Tibial nerve (tissue), 4 donors: ENCODE data around the gene SRGAP2C.
"Not testable (repeated sequence)": the region's sequence is repeated elsewhere in the genome, so short reads cannot be mapped to it uniquely, and the experiment has no call there.

ENCODE experiments used
- EP300 ChIP-seq, 2 donors: sonication (generic); formaldehyde crosslinking; IDR thresholded peaks; one replicate each; pipeline ENCODE4 v1.6.1; 2017; ENCODE audit warnings: antibody characterized with exemption in 2 of 2, mild to moderate bottlenecking in 1 of 2
- POLR2A ChIP-seq, 2 donors: fragments of 450-650 bp; IDR thresholded peaks; one replicate each; pipeline ENCODE4 v1.6.1; 2017; ENCODE audit warnings: antibody characterized with exemption in 2 of 2, mild to moderate bottlenecking in 2 of 2, moderate library complexity in 2 of 2
- TF ChIP-seq, protein P1 (sequence below), 5 experiments: fragments of 200-600 bp in 3 of 5; fragments of 450-650 bp in 2 of 5; sonication (generic) in 3 of 5; IDR thresholded peaks; one replicate each; pipeline ENCODE4 v1.5.1; 2016 to 2019; ENCODE audit warnings: antibody characterized with exemption in 5 of 5, mild to moderate bottlenecking in 3 of 5, moderate library complexity in 2 of 5

DNA sequence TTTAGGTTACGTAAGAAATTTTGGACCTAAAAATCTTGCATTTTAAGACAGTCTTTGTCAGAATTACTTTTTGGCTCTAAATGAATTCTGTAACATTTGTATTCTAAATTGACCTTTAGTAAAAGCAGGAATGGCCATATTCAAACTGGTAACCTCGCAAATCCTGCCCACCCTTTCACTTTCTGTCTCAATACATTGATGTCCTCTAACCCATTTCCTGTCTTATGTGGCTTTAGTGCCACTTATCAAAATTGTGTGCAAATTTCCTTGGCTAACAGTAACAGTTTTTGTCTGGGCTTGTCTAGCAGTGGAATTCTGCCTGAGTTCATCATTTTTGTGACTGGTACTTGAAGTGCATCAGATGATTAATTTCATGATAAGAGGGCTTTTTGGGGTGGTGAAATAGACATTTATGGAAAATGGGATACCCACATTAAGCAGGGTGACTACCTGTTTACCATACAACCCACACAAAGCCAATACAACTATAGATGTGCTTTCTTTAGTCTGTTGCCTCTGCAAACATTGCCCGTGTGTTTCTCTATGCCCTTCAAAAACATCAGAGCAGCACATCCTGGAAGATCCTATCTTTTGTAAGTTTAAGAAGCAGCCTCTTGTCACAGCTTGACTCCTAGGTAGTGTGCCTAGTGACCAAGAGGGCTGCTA is 205.3 kb downstream of the SRGAP2C start:
- TF ChIP-seq, protein P1, sequence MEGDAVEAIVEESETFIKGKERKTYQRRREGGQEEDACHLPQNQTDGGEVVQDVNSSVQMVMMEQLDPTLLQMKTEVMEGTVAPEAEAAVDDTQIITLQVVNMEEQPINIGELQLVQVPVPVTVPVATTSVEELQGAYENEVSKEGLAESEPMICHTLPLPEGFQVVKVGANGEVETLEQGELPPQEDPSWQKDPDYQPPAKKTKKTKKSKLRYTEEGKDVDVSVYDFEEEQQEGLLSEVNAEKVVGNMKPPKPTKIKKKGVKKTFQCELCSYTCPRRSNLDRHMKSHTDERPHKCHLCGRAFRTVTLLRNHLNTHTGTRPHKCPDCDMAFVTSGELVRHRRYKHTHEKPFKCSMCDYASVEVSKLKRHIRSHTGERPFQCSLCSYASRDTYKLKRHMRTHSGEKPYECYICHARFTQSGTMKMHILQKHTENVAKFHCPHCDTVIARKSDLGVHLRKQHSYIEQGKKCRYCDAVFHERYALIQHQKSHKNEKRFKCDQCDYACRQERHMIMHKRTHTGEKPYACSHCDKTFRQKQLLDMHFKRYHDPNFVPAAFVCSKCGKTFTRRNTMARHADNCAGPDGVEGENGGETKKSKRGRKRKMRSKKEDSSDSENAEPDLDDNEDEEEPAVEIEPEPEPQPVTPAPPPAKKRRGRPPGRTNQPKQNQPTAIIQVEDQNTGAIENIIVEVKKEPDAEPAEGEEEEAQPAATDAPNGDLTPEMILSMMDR (IDR thresholded peaks at IDR 0.05): not testable (repeated sequence)
- TF ChIP-seq POLR2A, EP300 (IDR thresholded peaks at IDR 0.05): not testable (repeated sequence)
